GF-D8 (cell line): ENCODE results near the gene SLA2.
"Not testable (repeated sequence)": the region's sequence is repeated elsewhere in the genome, so short reads cannot be mapped to it uniquely, and the experiment has no call there.

ENCODE experiments used
- DNase-seq: peaks from one replicate; lab custom pipeline; 2025; lab: John Stamatoyannopoulos, UW

The SLA2 gene

GRCh38 chr20:36645353-36645752 lies 643 bp downstream of the SLA2 start:
- DNase-seq, result no peak

GRCh38 chr20:36644706-36645095 lies 1.3 kb downstream of the SLA2 start:
- DNase-seq, result no peak

DNA sequence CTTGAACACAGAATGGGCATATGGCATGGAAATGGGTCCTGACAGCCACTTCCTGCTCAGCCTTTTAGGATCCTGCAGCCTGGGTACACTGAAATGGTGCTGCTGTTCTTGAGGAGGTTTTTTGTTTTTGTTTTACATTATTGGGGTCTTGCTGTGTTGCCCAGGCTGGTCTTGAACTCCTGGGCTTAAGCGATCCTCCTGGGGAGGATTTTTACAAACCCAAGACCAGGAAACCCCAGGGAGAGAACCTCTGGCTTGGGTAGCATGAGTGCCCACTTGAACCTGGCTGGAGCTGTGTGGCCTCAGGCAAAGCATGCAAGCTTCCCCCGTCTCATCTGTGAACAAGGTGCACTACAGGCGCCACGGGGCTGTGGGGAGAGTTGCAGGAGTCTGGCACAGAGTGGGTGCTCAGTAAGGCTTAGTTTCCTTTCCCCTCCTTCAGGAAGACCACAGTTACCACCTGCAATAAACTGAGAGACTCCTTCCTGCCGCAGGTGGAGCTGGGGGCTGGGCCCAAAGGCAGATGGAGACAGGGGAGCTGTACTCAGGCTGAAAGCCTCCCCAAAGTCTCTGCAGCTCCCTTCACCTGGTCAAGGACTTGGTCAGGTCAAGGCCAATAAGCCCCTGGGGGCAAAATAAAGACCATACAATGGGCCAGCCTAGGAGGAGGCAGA lies 1.8 kb downstream of the SLA2 start:
- no peak for DNase-seq

DNA sequence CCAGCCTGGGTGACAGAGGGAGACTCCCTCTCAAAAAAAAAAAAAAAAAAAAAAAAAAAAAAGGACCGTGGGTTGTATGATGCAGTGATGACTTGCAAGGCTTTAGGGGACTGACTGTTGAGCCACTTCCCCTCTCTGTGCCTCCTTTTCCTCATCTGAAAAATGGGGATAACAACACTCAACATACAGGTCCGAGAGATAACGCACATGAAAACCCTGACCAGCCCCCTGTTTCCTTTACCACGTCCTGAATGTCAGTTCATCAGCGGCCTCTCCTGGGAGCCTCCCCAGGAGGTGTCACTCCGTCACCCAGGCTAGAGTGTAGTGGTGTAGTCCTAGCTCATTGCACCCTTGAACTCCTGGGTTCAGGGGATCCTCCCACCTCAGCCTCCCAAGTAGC lies 3.9 kb downstream of the SLA2 start:
- DNase-seq, result no peak

DNA sequence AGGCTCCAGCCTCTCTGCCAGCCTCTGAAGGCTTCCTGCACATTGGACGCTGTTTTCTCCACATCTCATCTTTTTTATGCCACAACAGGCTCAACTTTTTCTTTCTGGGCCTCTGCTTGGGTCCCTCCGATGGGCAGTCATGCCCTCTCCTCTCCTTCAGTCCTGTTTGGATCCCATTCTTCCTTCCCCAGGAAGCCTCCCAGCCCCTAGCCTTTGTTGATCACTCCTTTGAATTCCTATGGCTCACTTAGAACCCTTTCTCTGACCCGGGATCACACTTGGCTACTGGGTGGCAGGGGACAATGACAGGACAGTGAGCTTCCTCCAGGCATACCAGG lies 4.5 kb downstream of the SLA2 start:
- DNase-seq, result no peak

- DNase-seq, result not testable (repeated sequence)
Observed at GRCh38 chr20:36638876-36639400, 7.1 kb downstream of the SLA2 start.

- no peak for DNase-seq
Observed at GRCh38 chr20:36634342-36634741, 11.7 kb downstream of the SLA2 start.

GRCh38 chr20:36633285-36633772 lies 12.7 kb downstream of the SLA2 start:
- DNase-seq, result no peak

DNA sequence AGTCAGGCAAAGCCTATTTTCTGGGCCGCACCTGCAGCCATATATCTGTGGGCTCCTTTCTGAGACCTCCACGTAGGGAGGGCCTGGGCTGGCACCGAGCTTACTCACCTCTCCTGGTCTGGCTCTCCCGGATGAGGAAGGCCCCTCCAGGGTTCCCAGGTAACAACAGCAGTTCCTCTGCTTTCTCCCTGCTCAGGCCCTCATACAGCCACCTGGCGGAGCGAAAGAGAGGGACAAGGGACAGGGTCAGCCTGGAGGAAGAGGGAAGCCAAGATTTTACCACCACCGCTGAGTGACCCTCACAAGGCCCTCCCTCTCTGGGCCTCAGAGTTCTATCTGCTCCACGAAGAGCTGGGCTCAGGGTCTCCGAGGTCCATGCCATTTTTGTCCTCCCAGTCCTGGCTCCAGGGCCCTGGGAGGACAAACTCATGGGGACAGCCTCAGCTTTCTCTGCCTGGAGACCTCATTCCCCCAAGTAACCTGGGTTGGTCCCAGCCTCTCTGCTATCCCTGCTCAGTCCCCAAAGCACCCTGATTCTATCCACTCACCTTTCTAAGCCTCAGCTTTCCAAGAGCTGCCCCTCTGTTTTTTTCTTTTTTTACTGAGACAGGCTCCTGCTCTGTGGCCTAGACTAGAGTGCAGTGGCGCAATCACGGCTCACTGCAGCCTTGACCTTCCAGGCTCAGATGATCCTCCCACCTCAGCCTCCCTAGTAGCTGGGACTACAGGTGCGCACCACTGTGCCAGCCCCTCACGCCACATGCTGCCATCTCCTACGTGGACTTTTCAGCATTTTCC lies 13.3 kb downstream of the SLA2 start:
- DNase-seq, result no peak

DNA sequence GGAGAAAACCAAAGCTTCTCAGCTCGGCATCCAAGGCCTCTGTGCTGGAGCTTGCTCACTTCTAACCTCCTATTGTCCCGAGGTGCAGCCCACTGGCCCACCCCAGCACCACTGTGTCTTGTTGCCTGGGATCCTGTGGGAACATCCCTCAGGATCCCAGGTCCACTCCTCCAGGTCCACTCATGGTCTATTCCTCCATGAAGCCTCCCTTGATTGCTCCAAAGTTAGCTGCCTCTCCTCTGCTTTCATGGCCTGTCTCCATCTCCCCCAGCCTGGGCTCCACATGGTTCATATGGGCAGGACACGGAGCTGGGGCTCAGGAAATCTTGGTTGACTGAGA lies 13.9 kb downstream of the SLA2 start:
- DNase-seq, result no peak

GRCh38 chr20:36631646-36632045 lies 14.3 kb downstream of the SLA2 start:
- no peak for DNase-seq

- no peak for DNase-seq
Observed at GRCh38 chr20:36629719-36630681, 16.0 kb downstream of the SLA2 start.

GRCh38 chr20:36628076-36628475 lies 17.9 kb downstream of the SLA2 start:
- DNase-seq, result no peak

DNA sequence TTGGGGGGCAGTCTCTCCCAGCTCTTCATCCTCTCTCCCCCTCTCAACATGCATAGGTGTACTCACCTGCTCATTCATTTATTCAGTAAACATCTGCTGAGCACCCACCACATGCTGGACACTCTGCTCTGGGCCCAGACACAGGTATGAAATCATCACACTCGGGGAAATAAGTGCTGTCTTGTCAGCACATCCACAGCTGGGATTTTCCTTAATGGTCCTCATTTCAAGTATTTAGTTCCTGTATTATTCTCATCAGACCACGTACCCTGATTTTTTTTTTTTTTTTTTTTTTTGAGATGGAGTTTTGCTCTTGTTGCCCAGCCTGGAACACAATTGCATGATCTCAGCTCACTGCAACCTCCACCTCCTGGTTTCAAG lies 21.1 kb downstream of the SLA2 start:
- DNase-seq, result no peak

GRCh38 chr20:36624068-36624943 lies 21.7 kb downstream of the SLA2 start:
- DNase-seq, result no peak

DNA sequence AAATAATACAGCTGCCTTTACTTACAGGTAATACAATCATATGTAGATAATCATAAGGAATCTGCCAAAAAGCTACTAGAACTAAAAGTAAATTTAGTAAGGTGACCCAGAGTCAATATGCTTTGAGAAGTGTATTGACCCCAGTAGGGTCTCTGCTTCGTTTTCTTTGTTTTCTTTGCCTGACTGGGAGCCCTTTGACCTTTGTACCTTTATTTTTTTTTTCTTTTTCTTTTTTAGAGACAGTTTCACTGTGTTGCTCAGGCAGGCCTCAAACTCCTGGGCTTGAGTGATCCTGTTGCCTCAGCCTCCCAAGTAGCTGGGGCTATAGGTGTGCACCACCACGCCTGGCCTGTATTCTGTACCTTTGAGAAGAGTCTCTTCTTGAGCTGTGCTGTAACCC lies 22.6 kb downstream of the SLA2 start:
- no peak for DNase-seq

GRCh38 chr20:36620917-36621316 lies 25.1 kb downstream of the SLA2 start:
- DNase-seq, result no peak

- no peak for DNase-seq
Observed at GRCh38 chr20:36614781-36615557, 31.0 kb downstream of the SLA2 start.

DNA sequence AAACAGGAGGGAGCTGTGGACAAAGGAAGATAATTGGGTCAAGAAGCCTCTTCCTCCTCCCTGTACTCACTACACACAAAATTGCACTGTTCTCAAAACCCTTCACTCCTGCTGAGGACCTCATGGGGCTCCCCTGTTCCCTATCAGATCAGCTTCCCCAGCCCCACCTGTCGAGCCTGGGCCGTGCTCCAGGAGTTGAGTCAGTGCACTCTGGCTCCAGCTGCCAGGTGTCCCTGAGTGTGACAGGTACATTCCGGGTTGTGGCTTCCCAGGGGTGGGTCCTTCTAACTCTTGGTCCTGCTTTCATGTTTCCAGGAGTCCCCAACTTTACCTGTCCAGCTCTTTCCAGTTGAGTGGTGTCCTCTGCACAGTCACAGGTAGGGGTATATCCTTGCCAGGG lies 32.0 kb downstream of the SLA2 start:
- no peak for DNase-seq

- DNase-seq, result no peak
Observed at GRCh38 chr20:36611625-36612024, 34.4 kb downstream of the SLA2 start.

DNA sequence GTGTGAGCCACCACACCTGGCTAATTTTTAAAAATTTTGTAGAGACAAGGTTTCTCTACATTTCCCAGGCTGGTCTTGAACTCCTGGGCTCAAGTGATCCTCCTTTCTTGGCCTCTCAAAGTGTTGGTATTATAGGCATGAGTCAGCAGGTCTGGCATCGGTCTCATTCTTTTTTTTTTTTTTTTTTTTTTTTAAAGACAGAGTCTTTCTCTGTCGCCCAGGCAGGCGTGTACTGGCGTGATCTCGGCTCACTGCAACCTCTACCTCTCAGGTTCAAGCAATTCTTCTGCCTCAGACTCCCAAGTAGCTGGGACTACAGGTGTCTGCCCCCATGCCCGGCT lies 37.6 kb downstream of the SLA2 start:
- not testable (repeated sequence) for DNase-seq
